GM18868 (cell line): ENCODE data around the gene TSPEAR.
"Not testable (repeated sequence)": the region's sequence is repeated elsewhere in the genome, so short reads cannot be mapped to it uniquely, and the experiment has no call there.

ENCODE experiments used
- ATAC-seq: cut with Tn5 transposase; IDR thresholded peaks from one replicate; pipeline ENCODE4 v1.9.1; 2021; ENCODE audit warnings: mild to moderate bottlenecking, moderate library complexity; ENCODE audit not compliant: unreplicated experiment

TSPEAR gene

DNA sequence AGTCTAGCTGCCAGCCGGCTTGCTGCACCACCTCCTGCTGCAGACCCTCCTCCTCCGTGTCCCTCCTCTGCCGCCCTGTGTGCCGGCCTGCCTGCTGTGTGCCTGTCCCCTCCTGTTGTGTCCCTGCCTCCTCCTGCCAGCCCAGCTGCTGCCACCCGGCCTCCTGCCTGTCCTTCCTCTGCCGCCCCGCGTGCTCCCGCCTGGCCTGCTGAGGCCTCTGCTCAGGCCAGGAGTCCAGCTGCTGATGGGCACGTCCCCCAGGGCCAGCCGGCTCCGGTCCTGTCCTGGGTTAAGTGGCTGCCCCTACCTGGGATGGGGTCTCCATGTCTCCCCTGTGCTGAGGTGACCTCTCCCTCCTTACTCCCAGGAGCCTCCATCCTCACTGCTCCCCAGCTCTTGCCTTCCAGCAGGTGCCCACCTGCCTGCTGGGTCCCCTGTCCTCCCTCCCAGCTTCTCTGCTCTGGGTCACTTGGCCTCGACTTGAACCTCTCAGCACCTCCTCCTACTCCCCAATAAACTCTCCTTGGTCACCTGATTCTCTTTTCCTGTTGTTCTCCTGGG, 98.6 kb downstream of the TSPEAR start:
- ATAC-seq = no peak

DNA sequence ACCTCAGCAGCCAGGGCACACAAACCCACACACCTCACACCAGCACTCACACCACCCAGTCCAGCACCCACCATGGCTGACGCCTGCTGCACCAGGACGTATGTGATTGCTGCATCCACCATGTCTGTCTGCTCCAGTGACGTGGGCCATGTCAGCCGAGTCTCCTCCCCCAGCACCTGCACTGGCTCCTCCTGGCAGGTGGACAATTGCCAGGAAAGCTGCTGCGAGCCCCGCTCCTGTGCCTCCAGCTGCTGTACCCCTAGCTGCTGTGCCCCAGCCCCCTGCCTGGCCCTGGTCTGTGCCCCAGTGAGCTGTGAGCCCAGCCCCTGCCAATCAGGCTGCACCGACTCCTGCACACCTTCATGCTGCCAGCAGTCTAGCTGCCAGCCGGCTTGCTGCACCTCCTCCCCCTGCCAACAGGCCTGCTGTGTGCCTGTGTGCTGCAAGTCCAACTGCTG, 99.3 kb downstream of the TSPEAR start, which contains the start of gene KRTAP10-8:
KRTAP10-8 (plus strand) TSS at position 51 of the 458 bp plus-strand sequence; CDS start at position 73, 22 bp downstream.
- ATAC-seq = no peak

DNA sequence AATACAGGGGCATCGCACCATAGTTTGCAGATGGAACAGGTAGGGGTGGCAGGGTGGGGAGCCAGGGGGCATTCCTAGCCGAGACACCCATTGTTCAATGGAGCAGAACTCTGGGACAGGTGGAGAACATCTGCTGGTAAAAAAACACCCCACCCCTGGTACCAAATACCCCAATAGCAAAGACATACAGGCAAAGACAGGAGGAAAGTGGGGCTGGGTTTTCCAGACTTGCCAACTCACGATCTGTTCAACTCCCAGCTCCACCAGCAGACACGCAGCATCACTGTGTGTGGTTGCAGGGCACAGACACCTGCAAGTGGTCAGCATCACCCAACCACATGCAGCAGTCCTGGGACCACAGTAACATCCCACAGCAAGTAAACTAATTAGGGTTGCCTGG, 99.8 kb downstream of the TSPEAR start:
- no peak for ATAC-seq

GRCh38 chr21:44610157-44610843, 101.1 kb downstream of the TSPEAR start:
- not testable (repeated sequence) for ATAC-seq

GRCh38 chr21:44609193-44609592, 102.2 kb downstream of the TSPEAR start:
- no peak for ATAC-seq

- ATAC-seq = no peak
Observed at GRCh38 chr21:44606495-44606894, 104.9 kb downstream of the TSPEAR start.

DNA sequence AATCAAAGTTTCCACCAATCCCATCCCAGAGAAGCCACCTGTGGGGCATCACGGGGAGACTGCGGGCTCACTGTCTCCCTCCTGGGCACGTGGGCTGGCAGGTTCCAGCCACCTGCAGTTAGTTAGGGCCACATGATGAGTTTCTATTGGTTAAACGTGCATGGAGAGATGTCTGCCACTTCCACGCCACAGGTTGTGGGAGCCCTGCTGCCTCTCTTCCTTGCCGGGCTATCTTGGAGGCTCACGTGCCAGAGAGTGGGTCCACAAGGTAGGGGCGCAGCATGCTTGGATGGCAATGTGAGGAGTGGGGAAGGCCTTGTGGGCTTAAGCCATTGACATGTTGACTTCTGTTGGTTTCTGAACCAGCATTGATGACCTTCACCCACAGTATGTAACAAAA, 107.5 kb downstream of the TSPEAR start:
- no peak for ATAC-seq

DNA sequence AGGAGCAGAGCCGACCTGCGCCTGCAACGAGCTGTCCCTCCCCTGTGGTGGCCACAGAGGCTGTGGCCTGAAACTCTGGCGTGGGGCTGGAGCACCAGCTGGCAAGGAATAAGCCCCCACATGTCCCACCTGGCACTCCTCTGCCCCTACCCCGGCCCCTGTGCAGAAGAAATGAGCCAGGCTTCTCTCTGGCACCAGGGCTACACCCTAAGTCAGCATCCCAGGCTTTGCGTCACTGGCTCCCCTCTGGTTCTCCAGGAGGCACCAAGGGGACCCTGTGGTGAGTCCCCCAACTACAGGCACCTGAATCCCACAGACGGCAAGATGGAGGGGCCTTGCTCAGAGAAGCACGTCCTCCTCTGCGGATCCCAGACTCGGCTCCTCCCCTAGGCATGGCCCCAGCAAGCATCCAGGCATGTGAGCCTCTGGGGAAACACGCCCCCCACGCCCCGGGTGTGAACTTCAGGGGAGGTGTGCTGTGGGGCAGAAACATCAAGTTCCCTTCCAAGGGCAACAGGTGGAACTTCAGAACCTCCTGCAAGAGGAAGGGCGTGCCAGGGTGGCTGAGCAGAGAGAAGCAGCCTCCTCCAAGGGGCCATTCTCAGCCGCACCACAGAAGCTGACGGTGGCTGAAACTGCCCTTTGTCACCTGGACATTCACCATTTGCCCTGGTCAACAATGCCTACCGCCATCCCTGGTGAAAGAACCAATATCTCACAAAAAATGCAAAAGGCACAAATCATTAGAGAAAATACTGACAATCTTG, 108.1 kb downstream of the TSPEAR start:
- no peak for ATAC-seq

GRCh38 chr21:44602463-44602850, 108.9 kb downstream of the TSPEAR start:
- no peak for ATAC-seq

GRCh38 chr21:44601596-44602462, 109.5 kb downstream of the TSPEAR start:
- no peak for ATAC-seq

- not testable (repeated sequence) for ATAC-seq
Observed at GRCh38 chr21:44601091-44601490, 110.3 kb downstream of the TSPEAR start.

- not testable (repeated sequence) for ATAC-seq
Observed at GRCh38 chr21:44600118-44600978, 111.0 kb downstream of the TSPEAR start, which contains the start of gene KRTAP10-7. Gene KRTAP10-7 (plus strand): TSS chr21:44600597. CDS start chr21:44600622, 25 bp downstream.

DNA sequence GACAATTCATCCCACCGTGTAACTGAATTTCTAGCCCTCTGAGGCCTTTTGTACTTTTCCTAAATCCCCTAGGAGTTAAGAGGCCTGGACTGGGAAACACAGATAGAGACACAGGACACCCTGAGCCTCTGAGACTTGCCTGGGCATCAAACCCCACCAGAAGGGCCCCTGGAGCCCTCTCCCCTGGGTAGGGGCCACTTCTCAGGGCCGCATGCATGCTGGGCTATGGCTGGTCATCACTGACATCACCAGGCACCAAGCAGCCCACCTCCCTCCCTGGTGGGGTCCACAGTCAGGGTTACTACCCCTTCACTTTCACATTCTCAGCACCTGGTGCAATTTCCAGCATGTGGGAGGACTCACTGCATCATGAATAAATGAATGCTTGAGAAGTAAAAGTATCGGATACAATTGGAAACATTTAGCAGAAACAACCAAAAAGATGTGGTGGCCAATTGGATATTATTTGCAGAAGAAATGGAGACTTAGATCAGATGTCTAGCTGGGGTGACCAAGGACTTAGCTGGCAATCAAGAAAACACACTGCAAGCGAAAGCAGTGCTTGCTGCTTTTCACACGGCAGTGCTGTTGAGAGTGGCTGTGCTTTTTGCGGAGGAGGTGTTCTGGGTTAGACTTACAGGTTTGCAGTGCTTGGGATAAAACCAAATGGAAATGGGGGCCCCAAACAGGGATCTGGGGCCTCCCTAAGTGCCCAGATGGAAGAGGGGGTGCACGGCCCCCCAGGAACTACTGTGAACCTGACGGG, 111.9 kb downstream of the TSPEAR start:
- ATAC-seq = no peak

DNA sequence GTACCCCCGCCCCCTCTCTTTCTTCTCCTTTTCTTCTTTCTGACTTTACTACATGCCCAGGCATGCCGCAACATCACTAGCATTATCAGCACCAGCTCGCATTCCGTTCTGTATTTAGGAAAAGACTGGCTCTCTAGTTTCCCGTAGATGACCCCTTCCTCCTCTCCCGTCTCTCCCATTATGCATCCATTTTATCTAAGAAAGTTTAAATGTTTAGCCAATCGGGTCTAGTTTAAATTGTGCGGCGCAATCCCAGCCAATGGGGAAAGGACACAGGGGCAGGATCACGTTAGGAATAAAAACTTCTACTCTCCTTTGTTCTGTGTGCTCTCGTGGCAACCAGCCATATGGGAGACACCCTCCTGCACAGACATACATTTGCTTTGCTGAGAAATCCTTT, 113.3 kb downstream of the TSPEAR start:
- ATAC-seq = no peak

DNA sequence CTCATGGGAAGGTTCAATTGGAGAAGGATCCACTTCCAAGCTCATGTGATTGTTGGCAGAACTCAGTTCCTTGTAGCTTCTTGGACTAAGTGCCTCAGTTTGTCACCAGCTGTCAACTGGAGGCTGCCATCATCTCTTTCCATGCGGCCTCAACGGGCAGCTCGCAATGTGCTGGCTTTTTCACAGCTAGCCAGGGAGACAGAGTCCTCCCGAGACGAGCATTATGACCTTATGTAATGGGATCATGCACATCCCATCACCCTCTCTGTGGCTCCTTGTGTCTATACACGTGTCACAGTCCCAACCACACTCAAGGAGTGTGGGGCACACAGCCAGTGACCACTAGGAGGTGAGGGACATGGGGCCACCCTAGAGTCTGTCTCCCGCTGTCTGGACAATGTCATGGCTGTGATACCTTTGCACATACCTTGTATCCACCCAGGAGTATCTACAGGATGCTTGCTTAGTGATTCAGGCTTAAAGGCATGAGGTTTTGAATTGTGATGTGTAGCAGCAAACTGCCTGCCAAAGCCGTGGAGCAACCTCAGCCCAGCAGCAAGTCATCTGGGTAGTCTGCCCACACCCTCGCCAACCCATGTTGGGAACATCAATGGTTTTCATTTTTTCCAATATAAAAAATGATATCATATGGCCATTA, 115.2 kb downstream of the TSPEAR start:
- no peak for ATAC-seq

- no peak for ATAC-seq
Observed at GRCh38 chr21:44595524-44595923, 115.8 kb downstream of the TSPEAR start.

DNA sequence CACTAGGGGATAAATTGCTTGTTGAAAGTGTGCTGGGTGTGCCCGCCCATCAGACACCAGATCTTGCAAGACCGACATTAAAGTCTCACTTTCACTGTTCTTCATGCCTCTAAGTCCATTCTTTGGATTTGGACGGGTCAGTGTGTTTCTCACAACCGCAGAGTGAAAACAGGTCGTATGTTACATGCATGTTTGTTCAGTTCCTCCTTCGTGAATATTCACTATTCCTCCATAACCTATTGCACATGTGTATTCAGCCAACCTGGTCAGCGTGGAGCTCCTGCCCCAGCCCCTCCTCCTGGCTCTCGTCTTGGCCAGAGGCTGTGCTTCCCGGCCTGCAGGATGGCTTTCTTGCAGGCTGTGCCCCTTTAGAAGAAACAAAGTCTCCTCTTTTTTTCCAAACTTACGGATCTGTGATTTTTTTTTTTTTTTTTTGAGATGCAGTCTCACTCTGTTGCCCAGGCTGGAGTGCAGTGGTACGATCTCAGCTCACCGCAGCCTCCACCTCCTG, 116.9 kb downstream of the TSPEAR start:
- no peak for ATAC-seq
